SIG-M5 treated with dmso at 0.1 percent for 504 hours (cell line): Measurements from ENCODE around the gene IFNL3.

Experiments
- DNase-seq: peaks from one replicate; lab custom pipeline; 2025; ENCODE audit not compliant: unreplicated experiment; lab: John Stamatoyannopoulos, UW

IFNL3 gene

GRCh38 chr19:39194832-39195542 lies 49.8 kb downstream of the IFNL3 start:
- DNase-seq = no peak

GRCh38 chr19:39193803-39194202 lies 51.0 kb downstream of the IFNL3 start:
- DNase-seq = no peak
